ENCODE measurements around the gene CCT7.

The CCT7 gene

DNA sequence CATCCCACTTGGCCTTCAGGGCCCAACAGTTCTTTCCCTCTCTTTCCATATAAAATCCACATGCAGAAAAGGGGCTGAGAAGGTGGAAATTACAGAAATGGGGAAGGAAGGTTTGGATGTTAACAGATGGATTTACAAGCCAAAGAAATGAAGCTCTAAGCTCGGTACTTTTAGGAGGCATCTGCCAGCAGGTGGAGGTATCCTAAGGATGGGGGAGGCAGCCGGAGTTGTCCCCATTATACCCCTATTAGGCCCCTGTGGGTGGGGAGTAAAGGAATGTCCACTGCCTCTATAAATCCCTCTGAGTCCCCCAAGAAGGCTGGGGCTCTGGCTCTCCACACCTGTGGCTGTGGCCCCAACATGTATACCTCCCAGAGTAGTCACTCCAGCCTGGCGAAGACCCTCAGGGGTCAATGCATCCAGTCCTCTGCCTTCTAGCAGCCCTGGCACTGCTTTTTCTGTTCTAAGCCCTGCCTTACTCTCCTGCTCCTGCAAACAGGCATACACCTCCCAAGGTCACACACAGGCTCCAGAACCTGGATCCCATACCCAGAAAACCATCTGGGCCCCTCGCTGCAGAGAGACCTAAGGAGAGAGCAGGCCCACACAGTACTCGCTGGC lies 48.9 kb downstream of the CCT7 start:
- ChIA-PET POLR2A (no interaction called here), CTCF (no interaction called here)
- peaks cover 0 to 11% of the 10 kb centered on the region in 2 experiments; a peak in 1 of 3 replicates for H3K36me3 ChIP-seq (ENCODE audit: control insufficient read depth in 2 of 2, insufficient read depth in 1 of 2, low read length in 2 of 2)
- H3K4me3 ChIP-seq (ENCODE audit: low read depth, low read length), result peak overlapping the region; percentile 55
- TF ChIP-seq HIC1 (tag by site-specific recombination; IDR thresholded peaks at IDR 0.05) (no peak), ZNF280C (tag by site-specific recombination; IDR thresholded peaks at IDR 0.05) (no peak), ZNF548 (tag by site-specific recombination; IDR thresholded peaks at IDR 0.05) (no peak), ZNF274 (IDR thresholded peaks at IDR 0.05; ENCODE audit: low read length) (no peak), ZNF274 (tag by site-specific recombination; IDR thresholded peaks at IDR 0.05; ENCODE audit: borderline replicate concordance) (no peak)
- no peaks in the 10 kb centered on the region for H3K9me3 ChIP-seq (ENCODE audit: control insufficient read depth, insufficient read depth, low read depth, low read length)
- H3K27ac ChIP-seq (ENCODE audit: extremely low read depth, low read depth, low read length), result no peak overlapping the region
- peaks cover 8% of the 10 kb centered on the region for H3K4me1 ChIP-seq (ENCODE audit: control insufficient read depth, insufficient read depth, low read length)

GRCh38 chr2:73283545-73284295 lies 49.6 kb downstream of the CCT7 start:
- CTCF ChIA-PET, result no interaction called here
- peak overlapping the region; percentile 55 for H3K4me3 ChIP-seq (ENCODE audit: low read depth, low read length)
- no peaks in the 10 kb centered on the region for H3K9me3 ChIP-seq (ENCODE audit: control insufficient read depth, insufficient read depth, low read depth, low read length)
- peak overlapping the region; percentile 64; the same call in 1 of the 2 replicates for H3K27ac ChIP-seq (ENCODE audit: extremely low read depth, low read depth, low read length)
- H3K36me3 ChIP-seq (ENCODE audit: control insufficient read depth in 2 of 2, insufficient read depth in 1 of 2, low read length in 2 of 2), result peaks cover 0 to 11% of the 10 kb centered on the region in 2 experiments; a peak in 1 of 3 replicates
- H3K4me1 ChIP-seq (ENCODE audit: control insufficient read depth, insufficient read depth, low read length), result peaks cover 8% of the 10 kb centered on the region
- POLR2A ChIA-PET, result no interaction called here
- TF ChIP-seq ZBTB8A (tag by site-specific recombination; IDR thresholded peaks at IDR 0.05) (0 out of 2 replicates have a peak, but pooled peaks have one; percentile 7), ZNF837 (tag by site-specific recombination; IDR thresholded peaks at IDR 0.05) (no peak), RBAK (tag by site-specific recombination; IDR thresholded peaks at IDR 0.05) (no peak), ZNF654 (tag by site-specific recombination; IDR thresholded peaks at IDR 0.05; ENCODE audit: low read depth) (no peak), KLF16 (tag by site-specific recombination; IDR thresholded peaks at IDR 0.05) (0 out of 2 replicates have a peak, but pooled peaks have one; percentile 30), ZNF335 (tag by site-specific recombination; conservative IDR thresholded peaks at IDR 0.05) (peak; percentile 73), ZNF600 (tag by site-specific recombination; IDR thresholded peaks at IDR 0.05) (no peak), ZNF398 (tag by site-specific recombination; IDR thresholded peaks at IDR 0.05) (no peak), ZNF174 (tag by site-specific recombination; IDR thresholded peaks at IDR 0.05) (no peak)
- TF ChIP-seq, protein P1, sequence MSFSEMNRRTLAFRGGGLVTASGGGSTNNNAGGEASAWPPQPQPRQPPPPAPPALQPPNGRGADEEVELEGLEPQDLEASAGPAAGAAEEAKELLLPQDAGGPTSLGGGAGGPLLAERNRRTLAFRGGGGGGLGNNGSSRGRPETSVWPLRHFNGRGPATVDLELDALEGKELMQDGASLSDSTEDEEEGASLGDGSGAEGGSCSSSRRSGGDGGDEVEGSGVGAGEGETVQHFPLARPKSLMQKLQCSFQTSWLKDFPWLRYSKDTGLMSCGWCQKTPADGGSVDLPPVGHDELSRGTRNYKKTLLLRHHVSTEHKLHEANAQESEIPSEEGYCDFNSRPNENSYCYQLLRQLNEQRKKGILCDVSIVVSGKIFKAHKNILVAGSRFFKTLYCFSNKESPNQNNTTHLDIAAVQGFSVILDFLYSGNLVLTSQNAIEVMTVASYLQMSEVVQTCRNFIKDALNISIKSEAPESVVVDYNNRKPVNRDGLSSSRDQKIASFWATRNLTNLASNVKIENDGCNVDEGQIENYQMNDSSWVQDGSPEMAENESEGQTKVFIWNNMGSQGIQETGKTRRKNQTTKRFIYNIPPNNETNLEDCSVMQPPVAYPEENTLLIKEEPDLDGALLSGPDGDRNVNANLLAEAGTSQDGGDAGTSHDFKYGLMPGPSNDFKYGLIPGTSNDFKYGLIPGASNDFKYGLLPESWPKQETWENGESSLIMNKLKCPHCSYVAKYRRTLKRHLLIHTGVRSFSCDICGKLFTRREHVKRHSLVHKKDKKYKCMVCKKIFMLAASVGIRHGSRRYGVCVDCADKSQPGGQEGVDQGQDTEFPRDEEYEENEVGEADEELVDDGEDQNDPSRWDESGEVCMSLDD (tag by site-specific recombination; IDR thresholded peaks at IDR 0.05), result 0 out of 2 replicates have a peak, but pooled peaks have one; percentile 17
- TF ChIP-seq, protein P2, sequence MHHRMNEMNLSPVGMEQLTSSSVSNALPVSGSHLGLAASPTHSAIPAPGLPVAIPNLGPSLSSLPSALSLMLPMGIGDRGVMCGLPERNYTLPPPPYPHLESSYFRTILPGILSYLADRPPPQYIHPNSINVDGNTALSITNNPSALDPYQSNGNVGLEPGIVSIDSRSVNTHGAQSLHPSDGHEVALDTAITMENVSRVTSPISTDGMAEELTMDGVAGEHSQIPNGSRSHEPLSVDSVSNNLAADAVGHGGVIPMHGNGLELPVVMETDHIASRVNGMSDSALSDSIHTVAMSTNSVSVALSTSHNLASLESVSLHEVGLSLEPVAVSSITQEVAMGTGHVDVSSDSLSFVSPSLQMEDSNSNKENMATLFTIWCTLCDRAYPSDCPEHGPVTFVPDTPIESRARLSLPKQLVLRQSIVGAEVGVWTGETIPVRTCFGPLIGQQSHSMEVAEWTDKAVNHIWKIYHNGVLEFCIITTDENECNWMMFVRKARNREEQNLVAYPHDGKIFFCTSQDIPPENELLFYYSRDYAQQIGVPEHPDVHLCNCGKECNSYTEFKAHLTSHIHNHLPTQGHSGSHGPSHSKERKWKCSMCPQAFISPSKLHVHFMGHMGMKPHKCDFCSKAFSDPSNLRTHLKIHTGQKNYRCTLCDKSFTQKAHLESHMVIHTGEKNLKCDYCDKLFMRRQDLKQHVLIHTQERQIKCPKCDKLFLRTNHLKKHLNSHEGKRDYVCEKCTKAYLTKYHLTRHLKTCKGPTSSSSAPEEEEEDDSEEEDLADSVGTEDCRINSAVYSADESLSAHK (tag by site-specific recombination; IDR thresholded peaks at IDR 0.05), result no peak
- TF ChIP-seq, protein P3, sequence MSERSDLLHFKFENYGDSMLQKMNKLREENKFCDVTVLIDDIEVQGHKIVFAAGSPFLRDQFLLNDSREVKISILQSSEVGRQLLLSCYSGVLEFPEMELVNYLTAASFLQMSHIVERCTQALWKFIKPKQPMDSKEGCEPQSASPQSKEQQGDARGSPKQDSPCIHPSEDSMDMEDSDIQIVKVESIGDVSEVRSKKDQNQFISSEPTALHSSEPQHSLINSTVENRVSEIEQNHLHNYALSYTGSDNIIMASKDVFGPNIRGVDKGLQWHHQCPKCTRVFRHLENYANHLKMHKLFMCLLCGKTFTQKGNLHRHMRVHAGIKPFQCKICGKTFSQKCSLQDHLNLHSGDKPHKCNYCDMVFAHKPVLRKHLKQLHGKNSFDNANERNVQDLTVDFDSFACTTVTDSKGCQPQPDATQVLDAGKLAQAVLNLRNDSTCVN (tag by site-specific recombination; optimal IDR thresholded peaks at IDR 0.05), result peak; percentile 73

Measured in HEK293 (cell line).